M059J (cell line): ENCODE data around the gene JAK3. TPM values are rescaled to one million over a fixed set of nuclear protein-coding genes. Genes with fewer than 3 reads are reported as not detected.
"Not testable (repeated sequence)": the region's sequence is repeated elsewhere in the genome, so short reads cannot be mapped to it uniquely, and the experiment has no call there.

Experiments
- DNase-seq: peaks from one replicate; pipeline ENCODE4 v3.0.0-alpha.2; 2012; ENCODE audit warnings: low read depth
- total RNA-seq: library from RNA; depleted of rRNA; stranded (reverse); fragments of >200 nt; shearing (Covaris generic); gene quantifications from 2 replicates; pipeline ENCODE4 v1.2.3, GENCODE V29; 2014

JAK3 gene
- total RNA-seq, 1 experiment from 2014 or later = 0.39 TPM

- DNase-seq = no peak
Measured at GRCh38 chr19:17803264-17803896, 44.4 kb downstream of the JAK3 start.

- no peak for DNase-seq
Measured at GRCh38 chr19:17802137-17802858, 45.5 kb downstream of the JAK3 start.

- DNase-seq = not testable (repeated sequence)
Measured at GRCh38 chr19:17798599-17798998, 49.2 kb downstream of the JAK3 start.

GRCh38 chr19:17797424-17798201 lies 50.2 kb downstream of the JAK3 start:
- DNase-seq = peak; percentile 94

- no peak for DNase-seq
Measured at GRCh38 chr19:17796838-17797423, 50.9 kb downstream of the JAK3 start.

- no peak for DNase-seq
Measured at GRCh38 chr19:17796013-17796837, 51.6 kb downstream of the JAK3 start.

GRCh38 chr19:17795495-17795856 lies 52.3 kb downstream of the JAK3 start:
- no peak for DNase-seq

- peak; percentile 39 for DNase-seq
Measured at GRCh38 chr19:17794731-17795494, 52.9 kb downstream of the JAK3 start, which contains the start of gene B3GNT3. Gene B3GNT3, plus strand, starts transcription at chr19:17795138. Its CDS starts 12,670 bp downstream, at chr19:17807808.

GRCh38 chr19:17794412-17794730 lies 53.4 kb downstream of the JAK3 start:
- no peak for DNase-seq

- peak; percentile 60 for DNase-seq
Measured at GRCh38 chr19:17790059-17790780, 57.6 kb downstream of the JAK3 start.

- no peak for DNase-seq
Measured at GRCh38 chr19:17788632-17789031, 59.1 kb downstream of the JAK3 start.

GRCh38 chr19:17787274-17787913 lies 60.4 kb downstream of the JAK3 start:
- no peak for DNase-seq

- DNase-seq = peak; percentile 69
Measured at GRCh38 chr19:17784201-17785008, 63.4 kb downstream of the JAK3 start.

GRCh38 chr19:17783721-17784120 lies 64.1 kb downstream of the JAK3 start:
- not testable (repeated sequence) for DNase-seq

- DNase-seq = no peak
Measured at GRCh38 chr19:17780781-17781180, 67.0 kb downstream of the JAK3 start.

GRCh38 chr19:17778968-17779929 lies 68.5 kb downstream of the JAK3 start:
- DNase-seq = no peak

- DNase-seq = no peak
Measured at GRCh38 chr19:17778251-17778967, 69.4 kb downstream of the JAK3 start.
